Measurements from ENCODE around the gene CXCL8. TPM values are rescaled to one million over a fixed set of nuclear protein-coding genes. Genes with fewer than 3 reads are reported as not detected.
A peak's percentile ranks its signal among the peaks of the same experiment; 100 is the strongest.

The CXCL8 gene
- total RNA-seq, 3 donors from 2014 or later (not counting 1 experiment from before 2014, with no cell fraction given), result 59.5 to 460 (median 81.1) TPM

- H3K36me3 Mint-ChIP-seq, result no peaks in the 10 kb centered on the region
- H3K27me3 Mint-ChIP-seq (ENCODE audit: low read depth in 2 of 2), result no peaks in the 10 kb centered on the region
- Histone ChIP-seq H3K36me3 (ENCODE audit: control insufficient read depth, insufficient read depth, low read length) (no peaks in the 10 kb centered on the region), H3K27ac (ENCODE audit: low read length) (no peak overlapping the region), H3K4me1 (ENCODE audit: control insufficient read depth, insufficient read depth, low read length) (peaks cover 4% of the 10 kb centered on the region), H3K4me3 (ENCODE audit: low read length) (no peak overlapping the region), H3K27me3 (ENCODE audit: control insufficient read depth, insufficient read depth, low read length) (no peaks in the 10 kb centered on the region), H3K9me3 (ENCODE audit: control insufficient read depth, insufficient read depth, low read length) (no peaks in the 10 kb centered on the region)
- no peak overlapping the region for H3K27ac Mint-ChIP-seq
- intact Hi-C loops (cut with micrococcal nuclease), result no loop called here
- no peak overlapping the region for H3K4me3 Mint-ChIP-seq
- H3K9me3 Mint-ChIP-seq, result peaks cover 2 to 12% of the 10 kb centered on the region in 2 donors
- no peaks in the 10 kb centered on the region for H3K4me1 Mint-ChIP-seq
- no peak for TF ChIP-seq CTCF (IDR thresholded peaks at IDR 0.05)
- no peak for DNase-seq
- ATAC-seq, result no peak
- no CpG with 5 or more reads among the region's 1 CpG for WGBS (ENCODE audit: insufficient coverage)
Measured at GRCh38 chr4:73732759-73733431, 7.5 kb upstream of the CXCL8 start.

GRCh38 chr4:73734530-73735001 lies 5.8 kb upstream of the CXCL8 start:
- Mint-ChIP-seq H3K36me3 (no peaks in the 10 kb centered on the region), H3K4me1 (no peaks in the 10 kb centered on the region), H3K4me3 (no peak overlapping the region), H3K9me3 (peaks cover 4 to 10% of the 10 kb centered on the region in 2 donors), H3K27me3 (ENCODE audit: low read depth in 2 of 2) (no peaks in the 10 kb centered on the region), H3K27ac (no peak overlapping the region)
- no peaks in the 10 kb centered on the region for H3K27me3 ChIP-seq (ENCODE audit: control insufficient read depth, insufficient read depth, low read length)
- H3K4me1 ChIP-seq (ENCODE audit: control insufficient read depth, insufficient read depth, low read length), result peaks cover 4% of the 10 kb centered on the region
- no peak for ATAC-seq
- no peak overlapping the region for H3K4me3 ChIP-seq (ENCODE audit: low read length)
- intact Hi-C loops (cut with micrococcal nuclease), result no loop called here
- DNase-seq, result no peak
- TF ChIP-seq CTCF (IDR thresholded peaks at IDR 0.05), result no peak
- no peaks in the 10 kb centered on the region for H3K9me3 ChIP-seq (ENCODE audit: control insufficient read depth, insufficient read depth, low read length)
- H3K36me3 ChIP-seq (ENCODE audit: control insufficient read depth, insufficient read depth, low read length), result no peaks in the 10 kb centered on the region
- no peak overlapping the region for H3K27ac ChIP-seq (ENCODE audit: low read length)
- WGBS (ENCODE audit: insufficient coverage), result 64% methylated on average over 2 of the region's 2 CpGs

- H3K27ac ChIP-seq (ENCODE audit: low read length), result no peak overlapping the region
Measured at GRCh38 chr4:73735231-73735630, 5.1 kb upstream of the CXCL8 start.

More at GRCh38 chr4:73735231-73735630, 5.1 kb upstream of the CXCL8 start:
- H3K9me3 ChIP-seq (ENCODE audit: control insufficient read depth, insufficient read depth, low read length), result no peaks in the 10 kb centered on the region
- peaks cover 4% of the 10 kb centered on the region for H3K4me1 ChIP-seq (ENCODE audit: control insufficient read depth, insufficient read depth, low read length)
- no peaks in the 10 kb centered on the region for H3K36me3 ChIP-seq (ENCODE audit: control insufficient read depth, insufficient read depth, low read length)
- H3K4me3 Mint-ChIP-seq, result no peak overlapping the region
- no peaks in the 10 kb centered on the region for H3K36me3 Mint-ChIP-seq
- 40% methylated on average over 2 of the region's 3 CpGs for WGBS (ENCODE audit: insufficient coverage)
- ATAC-seq (peak in 1 of 3 donors; percentile 66), DNase-seq (no peak)
- H3K27me3 Mint-ChIP-seq (ENCODE audit: low read depth in 2 of 2), result no peaks in the 10 kb centered on the region
- intact Hi-C loops (cut with micrococcal nuclease), result no loop called here
- H3K4me1 Mint-ChIP-seq, result no peaks in the 10 kb centered on the region
- peaks cover 4 to 10% of the 10 kb centered on the region in 2 donors for H3K9me3 Mint-ChIP-seq
- no peak overlapping the region for H3K27ac Mint-ChIP-seq
- H3K4me3 ChIP-seq (ENCODE audit: low read length), result no peak overlapping the region
- TF ChIP-seq CTCF (IDR thresholded peaks at IDR 0.05), result no peak
- no peaks in the 10 kb centered on the region for H3K27me3 ChIP-seq (ENCODE audit: control insufficient read depth, insufficient read depth, low read length)
